GM18519 (cell line): Measurements from ENCODE around the gene LONP2.
"Not testable (repeated sequence)": the region's sequence is repeated elsewhere in the genome, so short reads cannot be mapped to it uniquely, and the experiment has no call there.

ENCODE experiments used
- ATAC-seq: cut with Tn5 transposase; IDR thresholded peaks from one replicate; pipeline ENCODE4 v1.9.1; 2021; ENCODE audit warnings: mild to moderate bottlenecking, moderate library complexity; ENCODE audit not compliant: unreplicated experiment, low FRiP score

Gene LONP2

DNA sequence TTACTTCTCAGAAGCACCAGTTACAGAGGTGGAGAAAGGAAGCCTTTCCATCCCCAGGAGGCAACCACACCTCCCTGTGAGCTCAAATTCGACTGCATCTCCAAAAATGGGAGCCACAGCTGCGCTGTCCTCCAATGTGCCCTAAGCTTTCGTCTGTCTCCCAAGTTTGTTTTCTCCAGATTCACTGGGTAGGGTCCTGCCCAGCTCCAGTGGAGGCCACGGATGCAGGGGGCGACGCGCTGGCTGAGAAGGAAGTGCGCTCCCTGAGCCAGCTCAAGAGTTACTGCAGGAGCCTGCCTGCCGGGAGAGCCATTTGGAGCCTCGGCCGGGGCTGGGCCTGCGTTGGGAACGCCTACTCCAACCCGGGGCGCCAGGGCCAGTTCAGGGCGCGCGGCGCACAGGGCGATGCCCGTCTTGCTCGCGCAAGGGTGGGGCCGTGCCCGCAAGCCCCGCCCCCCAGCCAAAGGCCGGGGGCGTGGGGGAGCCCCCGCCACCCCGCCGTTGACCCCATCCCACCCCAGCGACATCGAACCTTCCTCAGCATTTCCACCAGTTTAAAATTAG, 121.6 kb downstream of the LONP2 start:
- peak; percentile 67 for ATAC-seq

DNA sequence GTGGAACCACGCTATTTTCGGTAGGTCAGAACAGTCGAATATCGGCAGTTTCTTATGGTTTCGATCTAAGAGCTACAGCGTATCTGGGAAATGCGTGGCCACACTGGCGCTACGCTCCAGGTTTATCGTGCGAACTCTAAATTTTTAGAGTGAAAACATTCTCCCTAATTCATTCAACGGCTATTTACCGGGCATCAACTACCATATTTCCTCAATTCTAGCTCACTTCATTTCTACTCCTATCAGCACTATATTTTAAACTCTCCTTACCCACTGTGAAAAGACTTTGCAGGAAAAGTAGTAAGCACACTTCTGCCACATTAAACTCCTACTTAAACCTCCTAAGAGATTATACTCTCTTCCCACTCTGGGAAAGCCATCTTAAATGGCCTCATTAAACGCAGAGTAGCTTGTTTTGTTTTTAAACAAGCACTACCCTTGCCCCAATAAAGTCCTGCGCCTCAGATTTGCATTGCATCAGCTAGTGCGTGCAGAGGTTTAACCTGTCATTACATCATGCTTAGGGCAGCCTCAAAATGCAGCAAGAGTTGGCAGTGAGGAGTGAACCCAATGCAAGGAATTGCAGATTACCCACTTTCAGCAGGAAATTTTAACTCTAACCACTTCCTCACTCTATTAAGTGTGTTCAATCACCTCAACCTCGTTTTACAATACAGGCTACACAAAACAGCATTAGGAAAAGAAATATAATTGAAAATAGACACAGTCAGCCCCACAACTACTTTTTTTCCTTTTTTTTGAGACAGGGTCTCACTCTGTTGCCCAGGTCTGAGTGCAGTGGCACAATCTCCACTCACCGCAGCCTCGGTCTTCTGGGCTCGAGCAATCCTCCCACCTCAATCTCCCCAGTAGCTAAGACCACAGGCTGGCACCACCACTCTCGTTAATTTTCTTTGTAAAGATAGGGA, 122.3 kb downstream of the LONP2 start:
- ATAC-seq, result peak; percentile 47

- no peak for ATAC-seq
Measured at GRCh38 chr16:48367441-48368049, 123.4 kb downstream of the LONP2 start.

- ATAC-seq, result no peak
Measured at GRCh38 chr16:48369765-48370164, 125.7 kb downstream of the LONP2 start.

- no peak for ATAC-seq
Measured at GRCh38 chr16:48370229-48370628, 126.1 kb downstream of the LONP2 start.

GRCh38 chr16:48370668-48371392, 126.7 kb downstream of the LONP2 start:
- not testable (repeated sequence) for ATAC-seq

DNA sequence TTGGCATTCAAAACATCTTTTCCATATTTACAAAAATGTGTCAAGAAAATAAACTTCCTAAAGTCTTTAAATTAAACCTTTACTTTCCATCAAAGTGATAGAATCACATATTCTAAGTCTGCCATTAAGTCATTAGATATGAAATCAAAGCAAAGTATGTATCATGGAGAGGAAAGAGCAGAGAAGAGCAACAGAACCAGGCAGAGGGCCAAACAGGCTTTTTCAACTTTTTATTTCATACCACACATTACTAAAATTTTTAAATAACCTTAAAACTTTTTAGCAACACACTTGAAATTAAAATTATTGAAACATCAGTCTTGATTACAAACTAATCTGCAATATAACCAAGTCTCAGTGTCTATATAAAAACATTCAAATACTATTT, 127.3 kb downstream of the LONP2 start:
- no peak for ATAC-seq

- ATAC-seq, result no peak
Measured at GRCh38 chr16:48372744-48373143, 128.6 kb downstream of the LONP2 start.

DNA sequence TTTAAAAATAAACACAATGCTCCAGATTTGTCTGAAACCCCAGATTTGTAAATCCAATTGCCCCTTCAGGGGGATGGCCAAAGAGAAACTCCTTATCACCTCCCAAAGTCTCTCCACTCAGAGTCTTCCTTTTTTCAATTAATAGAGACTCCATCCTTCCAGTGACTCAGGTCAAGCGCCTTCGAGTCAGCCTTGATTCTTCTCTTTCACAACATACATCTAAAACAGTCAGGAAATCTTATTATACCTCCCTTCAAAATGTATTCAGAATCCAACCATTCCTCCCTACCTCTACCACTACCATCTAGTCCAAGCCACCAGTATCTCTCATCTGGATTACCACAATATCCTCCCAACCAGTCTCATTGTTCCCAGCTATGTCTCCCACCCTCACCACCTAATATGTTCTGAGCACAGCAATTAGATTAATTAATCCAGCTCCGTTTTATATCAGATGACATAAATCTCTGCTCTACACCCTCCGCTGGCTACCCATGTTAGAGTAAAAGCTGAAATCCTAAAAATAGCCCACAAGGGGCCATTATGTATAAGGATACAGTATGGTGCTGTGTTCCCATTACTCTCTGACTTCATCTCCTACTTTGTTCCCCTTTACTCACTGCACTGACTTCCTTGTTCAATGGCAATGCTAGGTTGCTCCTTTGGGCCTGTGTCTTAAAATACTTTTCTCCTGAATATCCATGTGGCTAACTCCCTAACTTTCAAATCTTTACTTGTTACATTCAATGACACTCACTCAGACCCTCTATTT, 129.3 kb downstream of the LONP2 start:
- ATAC-seq, result no peak

- ATAC-seq, result no peak
Measured at GRCh38 chr16:48374255-48374654, 130.2 kb downstream of the LONP2 start.

DNA sequence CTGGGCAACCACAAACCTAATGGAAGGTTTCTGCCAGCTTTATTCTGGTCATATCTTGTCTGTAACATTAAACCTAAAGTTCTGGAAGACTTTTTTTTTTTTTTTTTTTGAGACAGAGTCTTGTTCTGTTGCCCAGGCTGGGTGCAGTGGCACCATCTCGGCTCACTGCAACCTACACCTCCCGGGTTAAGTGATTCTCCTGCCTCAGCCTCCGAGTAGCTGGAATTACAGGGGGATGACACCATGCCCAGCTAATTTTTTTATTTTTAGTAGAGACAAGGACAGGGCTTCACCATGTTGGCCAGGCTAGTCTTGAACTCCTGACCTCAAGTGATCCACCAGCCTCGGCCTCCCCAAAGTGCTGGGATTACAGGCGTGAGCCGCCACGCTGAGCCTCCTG, 133.2 kb downstream of the LONP2 start:
- not testable (repeated sequence) for ATAC-seq

GRCh38 chr16:48378276-48378675, 134.2 kb downstream of the LONP2 start:
- ATAC-seq, result no peak

DNA sequence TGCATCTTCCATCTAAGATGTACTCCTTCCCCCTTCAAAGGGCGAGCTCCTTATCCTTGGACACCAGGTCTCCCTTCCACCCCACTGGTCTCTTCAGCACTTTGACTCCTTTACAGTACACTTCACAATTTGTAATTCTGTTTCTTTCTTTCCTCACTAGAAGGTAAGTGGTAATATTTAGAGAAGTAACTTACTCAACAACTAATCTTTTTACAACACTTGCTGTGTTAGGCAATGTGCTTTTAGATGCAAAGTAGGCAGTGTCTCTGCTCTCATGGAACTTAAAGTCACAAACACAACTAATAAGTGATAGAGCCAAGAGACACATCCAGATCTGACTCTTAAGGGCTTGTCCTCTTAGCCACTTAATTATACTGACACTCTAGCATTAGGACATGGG, 134.7 kb downstream of the LONP2 start:
- no peak for ATAC-seq

DNA sequence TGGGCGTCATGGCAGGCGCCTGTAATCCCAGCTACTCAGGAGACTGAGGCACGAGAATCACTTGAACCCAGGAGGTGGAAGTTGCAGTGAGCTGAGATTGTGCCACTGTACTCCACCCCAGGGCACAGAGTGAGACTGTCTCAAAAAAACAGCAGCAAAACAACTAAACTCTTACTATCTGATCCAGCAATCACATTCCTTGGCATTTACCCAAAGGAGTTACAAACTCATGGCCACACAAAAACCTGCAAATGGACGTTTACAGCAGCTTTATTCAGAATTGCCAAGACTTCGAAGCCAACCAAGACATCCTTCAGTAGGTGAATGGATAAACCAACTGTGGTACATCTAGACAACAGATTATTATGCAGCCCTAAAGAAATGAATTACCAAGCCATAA, 137.1 kb downstream of the LONP2 start:
- no peak for ATAC-seq

DNA sequence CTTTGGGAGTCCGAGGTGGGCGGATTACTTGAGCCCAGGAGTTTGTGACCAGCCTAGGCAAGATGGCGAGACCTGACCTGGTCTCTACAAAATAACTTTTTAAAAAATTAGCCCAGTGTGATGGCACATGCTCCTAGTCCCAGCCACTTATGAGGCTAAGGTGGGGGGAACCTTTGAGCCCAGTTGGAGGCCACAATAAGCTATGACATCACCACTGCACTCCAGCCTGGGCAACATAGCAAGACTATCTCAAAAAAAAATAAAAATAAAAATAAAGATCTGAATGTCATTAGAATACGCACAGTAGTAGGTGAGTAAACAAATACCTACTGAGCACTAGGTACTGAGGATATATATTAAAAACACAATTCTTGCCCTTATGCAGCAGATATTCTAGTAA, 138.0 kb downstream of the LONP2 start:
- no peak for ATAC-seq

DNA sequence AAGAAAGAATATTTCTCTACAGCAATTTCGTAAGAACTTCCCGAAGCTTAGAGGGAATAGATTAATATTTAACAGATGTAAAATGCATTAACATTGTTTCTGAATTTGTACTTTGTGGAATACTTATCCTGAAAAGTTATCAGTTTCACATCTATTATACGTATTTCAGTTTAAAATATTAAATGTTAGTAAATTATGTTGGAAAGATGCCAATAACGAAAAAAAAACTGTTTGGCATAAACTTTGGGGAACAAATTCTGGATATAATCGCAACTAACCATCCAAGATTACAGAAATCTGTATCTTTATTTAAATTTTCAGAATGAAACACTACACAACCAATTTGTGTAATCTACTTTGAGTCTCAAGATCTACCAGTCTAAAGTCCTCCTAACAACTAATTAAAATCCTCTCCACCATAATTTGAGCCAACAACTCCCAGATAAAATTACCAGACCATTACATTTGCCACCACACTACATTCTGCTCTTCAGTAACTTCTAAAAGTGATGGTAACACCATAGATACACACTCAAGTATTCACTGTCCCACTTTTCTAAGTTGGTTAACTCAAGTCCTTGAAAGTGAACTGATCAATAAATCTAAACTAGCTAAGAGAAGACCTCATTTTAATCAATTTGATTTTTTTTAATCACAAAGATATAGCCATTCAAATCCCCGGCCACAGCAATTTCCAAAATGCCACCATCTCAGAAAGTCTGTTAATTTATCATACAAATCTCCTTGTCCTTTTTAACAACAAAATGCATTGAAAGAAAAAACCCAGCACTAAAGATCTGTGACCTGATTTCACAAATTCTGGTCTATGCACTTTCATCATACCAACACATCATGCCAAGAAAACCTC, 139.1 kb downstream of the LONP2 start:
- ATAC-seq, result no peak

GRCh38 chr16:48383877-48384519, 139.9 kb downstream of the LONP2 start:
- no peak for ATAC-seq

DNA sequence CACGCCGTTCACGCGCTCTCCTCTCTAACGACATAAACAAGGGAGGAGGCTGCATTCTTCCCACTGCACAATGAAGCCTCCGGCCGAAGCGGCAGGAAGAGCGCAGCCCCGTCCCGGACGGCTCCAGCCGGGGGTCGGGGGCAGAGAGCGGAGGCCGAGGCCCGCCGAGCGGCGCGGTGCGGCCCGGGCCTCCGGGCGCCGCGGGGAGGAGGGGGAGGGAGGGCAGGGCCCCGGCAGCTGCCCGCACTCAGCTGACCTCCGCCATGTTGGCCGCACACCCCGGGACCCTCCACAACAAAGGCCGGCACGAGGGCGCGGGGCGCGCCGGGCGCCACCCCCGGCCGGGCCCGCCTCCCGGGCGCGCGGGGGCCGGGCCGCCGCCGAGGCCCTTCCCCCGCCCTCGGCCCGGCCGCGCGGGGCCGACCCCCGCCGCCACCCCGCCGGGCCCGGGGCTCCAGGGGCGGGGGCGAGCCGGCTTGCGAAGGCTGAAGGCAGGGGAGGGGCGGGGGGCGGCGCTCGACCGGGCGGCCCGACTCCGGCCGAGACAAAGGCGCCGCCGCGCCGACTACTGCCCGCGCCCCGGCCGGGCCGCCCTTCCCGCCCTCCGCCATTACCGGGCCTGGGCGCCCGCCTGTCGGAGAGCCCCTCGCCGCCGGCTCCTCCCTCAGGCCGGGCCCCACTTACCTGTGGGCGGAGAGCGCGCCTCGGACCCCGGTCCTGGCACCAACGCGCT, 140.6 kb downstream of the LONP2 start:
- peak; percentile 38 for ATAC-seq
